ENCODE measurements around the gene CCL15.

The CCL15 gene

DNA sequence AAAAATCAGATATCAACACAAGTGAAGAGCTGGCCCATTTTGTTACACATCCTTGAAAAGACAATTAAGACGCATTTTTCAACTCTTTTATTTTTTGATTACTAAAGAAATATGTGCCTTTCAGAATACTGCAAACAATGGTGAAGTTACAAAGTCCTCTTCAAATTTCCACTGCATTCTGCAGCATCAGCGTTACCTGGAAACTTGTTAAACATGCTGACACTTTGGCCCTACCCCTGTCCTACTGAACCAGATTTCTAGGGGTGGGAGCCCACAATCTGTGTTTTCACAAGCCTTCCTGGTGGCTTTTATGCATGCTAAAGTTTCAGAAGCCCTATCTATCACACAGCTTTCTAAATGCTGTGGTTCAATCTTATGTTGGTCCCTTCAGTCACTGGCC, 10.3 kb downstream of the CCL15 start:
- no peak for DNase-seq (ENCODE audit: low read depth)

- DNase-seq (ENCODE audit: low read depth) = no peak
Observed at GRCh38 chr17:35988164-35988563, 13.2 kb downstream of the CCL15 start.

DNA sequence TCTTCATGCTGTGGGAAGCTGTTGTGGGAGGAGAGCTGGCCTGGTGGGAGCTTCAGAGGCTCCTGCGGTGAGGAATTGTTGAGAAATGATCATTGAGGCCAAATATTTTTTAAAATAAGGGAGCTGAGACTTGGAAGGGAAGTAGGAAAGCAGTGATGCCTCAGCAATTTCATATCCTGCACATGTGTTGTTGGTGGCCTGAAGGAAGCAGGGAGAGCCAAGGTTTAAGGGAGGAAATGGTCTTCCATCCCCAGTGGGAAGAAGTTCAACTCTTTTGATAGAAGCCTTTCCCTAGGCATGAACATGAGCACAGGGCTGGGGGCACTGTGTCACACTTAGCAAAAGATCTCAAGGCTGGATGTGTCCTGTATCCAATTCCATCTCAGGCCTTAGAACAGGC, 14.7 kb downstream of the CCL15 start, which contains the start of gene CCL14:
TSS of gene CCL14 (minus strand) at position 87 of the 400 bp plus-strand sequence. CDS start at position 7, 80 bp downstream.
- no peak for DNase-seq (ENCODE audit: low read depth)

DNA sequence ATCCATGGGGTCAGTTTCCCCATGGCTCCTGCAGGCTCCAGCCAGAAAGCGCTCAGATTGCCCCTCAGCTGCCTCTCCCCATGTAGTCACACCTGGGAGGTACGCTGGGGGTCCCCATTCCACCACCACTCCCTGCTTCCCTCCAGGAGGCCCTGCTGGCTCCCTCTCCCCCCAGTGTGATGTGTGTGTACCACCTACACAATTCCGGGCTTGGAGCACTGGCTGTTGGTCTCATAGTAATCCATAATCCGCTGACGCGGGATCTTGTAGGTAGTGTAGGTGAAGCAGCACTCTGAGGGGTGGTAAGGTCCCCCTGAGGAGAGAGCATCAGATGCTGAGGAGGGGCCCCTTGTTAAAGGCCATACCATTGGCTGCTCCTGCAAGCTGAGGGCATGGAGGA, 17.2 kb downstream of the CCL15 start:
- DNase-seq (ENCODE audit: low read depth) = no peak

- DNase-seq (ENCODE audit: low read depth) = no peak
Observed at GRCh38 chr17:35982409-35983191, 18.8 kb downstream of the CCL15 start.

DNA sequence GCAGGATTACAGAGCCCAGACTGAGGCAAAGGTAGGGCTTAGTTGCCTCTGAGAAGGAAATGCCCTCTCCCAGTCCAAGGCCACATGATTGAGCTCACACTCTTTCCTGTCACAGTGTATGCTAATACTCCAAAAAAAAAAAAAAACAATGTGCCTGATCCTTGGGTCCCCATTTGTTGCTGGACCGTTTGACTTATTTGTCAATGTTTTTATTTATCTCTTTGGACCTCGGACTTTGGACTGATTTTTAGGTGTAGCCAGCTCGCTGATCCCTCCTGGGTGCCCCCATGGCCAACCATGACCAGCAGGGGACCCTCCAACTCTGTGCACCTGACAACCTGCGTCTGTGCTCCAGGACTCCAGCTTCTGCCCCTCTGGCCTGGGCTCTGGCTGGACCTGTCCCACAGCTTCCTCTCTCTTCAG, 19.4 kb downstream of the CCL15 start:
- DNase-seq (ENCODE audit: low read depth) = no peak

DNA sequence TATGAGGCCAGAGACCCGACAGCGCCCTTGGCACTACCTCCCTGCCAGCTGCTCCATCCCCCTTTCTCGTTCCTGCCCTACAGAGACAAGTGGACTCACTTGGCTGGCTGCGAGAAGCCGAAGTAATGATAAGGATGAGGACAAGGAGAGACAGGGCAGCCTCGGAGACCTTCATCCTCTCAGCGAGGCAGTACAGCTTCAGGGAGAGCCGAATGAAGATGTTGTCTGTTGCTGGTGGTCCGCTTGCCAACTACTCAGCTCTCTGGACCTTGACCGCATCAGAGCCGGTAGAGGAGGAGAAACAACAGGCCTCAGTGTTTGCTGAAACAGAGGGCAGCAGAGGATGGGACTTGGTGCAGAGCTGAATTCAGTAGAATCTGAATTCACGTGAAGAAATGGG, 20.1 kb downstream of the CCL15 start, which contains the start of gene CCL16:
TSS of gene CCL16 (minus strand) at position 252 of the 400 bp plus-strand sequence. CDS start at position 175, 77 bp downstream.
- DNase-seq (ENCODE audit: low read depth) = no peak

DNA sequence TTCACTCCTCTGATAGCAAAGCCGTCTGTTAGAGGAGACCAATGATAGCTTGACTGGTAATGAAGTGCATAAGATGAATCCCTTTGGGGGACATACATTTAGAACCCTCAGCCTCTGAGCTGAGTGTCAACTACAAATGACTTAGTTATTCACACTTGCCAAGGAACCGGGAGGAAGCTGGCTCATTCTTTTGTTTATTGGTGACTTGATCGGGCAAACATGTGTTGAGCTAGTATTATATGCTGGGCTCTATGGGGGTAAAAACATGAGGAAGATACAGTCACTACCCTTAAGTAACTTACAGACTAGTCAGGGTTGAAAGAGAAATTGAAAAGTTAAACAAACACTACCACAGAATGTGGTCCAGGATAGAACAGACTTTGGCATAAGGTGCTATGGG, 23.0 kb downstream of the CCL15 start:
- DNase-seq (ENCODE audit: low read depth) = no peak

GRCh38 chr17:35977509-35977908, 23.8 kb downstream of the CCL15 start:
- DNase-seq (ENCODE audit: low read depth) = no peak

DNA sequence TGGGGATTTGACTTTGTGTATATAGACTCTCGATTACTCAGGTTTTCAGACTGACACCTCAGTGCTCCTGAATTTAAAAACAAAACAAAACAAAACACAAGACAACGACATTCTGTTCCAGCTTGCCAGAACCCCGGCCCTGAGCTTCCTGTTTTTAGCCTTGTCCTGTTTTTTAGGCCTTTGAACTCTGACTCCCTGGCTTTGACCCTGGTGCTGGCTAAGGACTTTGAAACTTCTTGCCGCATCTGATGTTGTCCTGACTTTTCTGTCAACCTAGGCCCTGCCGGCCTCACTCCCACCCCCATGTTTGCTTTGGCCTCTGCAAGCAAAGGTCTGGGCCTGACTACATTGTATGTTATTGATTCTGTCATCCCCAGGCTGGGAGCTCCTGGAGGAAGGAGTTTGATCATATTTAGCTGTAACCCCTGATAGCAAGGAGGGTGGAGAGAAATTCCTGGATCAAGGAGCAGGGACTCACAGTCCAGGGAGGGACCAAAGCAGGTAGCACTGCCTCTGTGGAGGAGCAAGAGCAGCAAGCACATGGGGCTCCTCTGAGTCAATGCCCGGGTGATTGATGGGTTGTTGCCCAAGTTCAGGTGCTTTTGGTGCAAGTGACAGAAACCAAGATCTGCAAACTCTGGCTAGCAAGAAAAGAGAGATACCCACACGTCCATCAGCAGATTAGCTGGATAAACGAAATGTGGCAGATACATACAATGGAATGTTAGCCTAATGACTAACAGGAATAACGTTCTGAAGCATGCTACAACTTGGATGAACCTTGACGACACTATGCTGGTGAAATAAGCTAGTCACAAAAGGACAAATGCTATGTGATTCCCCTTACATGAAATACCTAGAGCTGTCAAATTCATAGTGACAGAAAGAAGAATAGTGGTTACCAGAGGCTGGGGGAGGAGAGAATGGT, 27.8 kb downstream of the CCL15 start:
- DNase-seq (ENCODE audit: low read depth) = no peak

DNA sequence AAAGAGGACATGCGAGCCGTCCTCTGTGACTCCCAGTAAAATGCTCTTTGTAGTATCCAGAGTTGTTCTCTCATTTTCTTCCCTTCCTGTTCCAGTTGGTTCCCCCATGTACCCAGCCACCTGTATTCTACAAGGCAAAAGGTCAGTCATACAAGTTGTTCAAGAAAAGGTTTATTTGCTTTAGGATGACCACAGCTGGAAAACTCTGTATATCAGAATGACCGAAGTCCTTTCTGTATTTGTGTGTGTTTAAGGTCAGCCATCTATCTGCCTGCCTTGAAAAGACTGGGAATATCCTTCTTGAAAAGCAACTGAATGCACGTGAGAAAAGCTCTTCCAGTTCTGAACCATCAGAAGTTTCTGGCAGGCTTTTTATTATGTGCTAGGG, 28.4 kb downstream of the CCL15 start:
- DNase-seq (ENCODE audit: low read depth) = no peak

DNA sequence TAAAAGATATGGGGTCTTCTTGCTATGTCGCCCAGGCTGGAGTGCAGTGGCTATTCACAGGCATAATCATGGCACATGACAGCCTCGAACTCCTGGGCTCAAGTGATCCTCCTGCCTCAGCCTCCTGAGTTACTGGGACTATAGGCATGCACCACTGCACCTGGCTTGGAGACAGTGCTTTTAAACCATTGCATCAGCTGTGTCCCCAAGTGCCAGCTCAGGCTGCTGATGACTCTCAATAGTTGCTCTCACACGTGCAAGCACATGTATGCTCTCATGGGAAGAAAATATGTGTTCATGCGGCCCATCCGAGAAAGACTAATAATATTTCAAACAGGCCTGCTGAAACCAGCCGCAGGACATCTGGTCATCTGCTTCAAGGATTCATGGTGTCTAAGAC, 28.8 kb downstream of the CCL15 start:
- no peak for DNase-seq (ENCODE audit: low read depth)

- no peak for DNase-seq (ENCODE audit: low read depth)
Observed at GRCh38 chr17:35972066-35972465, 29.3 kb downstream of the CCL15 start.

DNA sequence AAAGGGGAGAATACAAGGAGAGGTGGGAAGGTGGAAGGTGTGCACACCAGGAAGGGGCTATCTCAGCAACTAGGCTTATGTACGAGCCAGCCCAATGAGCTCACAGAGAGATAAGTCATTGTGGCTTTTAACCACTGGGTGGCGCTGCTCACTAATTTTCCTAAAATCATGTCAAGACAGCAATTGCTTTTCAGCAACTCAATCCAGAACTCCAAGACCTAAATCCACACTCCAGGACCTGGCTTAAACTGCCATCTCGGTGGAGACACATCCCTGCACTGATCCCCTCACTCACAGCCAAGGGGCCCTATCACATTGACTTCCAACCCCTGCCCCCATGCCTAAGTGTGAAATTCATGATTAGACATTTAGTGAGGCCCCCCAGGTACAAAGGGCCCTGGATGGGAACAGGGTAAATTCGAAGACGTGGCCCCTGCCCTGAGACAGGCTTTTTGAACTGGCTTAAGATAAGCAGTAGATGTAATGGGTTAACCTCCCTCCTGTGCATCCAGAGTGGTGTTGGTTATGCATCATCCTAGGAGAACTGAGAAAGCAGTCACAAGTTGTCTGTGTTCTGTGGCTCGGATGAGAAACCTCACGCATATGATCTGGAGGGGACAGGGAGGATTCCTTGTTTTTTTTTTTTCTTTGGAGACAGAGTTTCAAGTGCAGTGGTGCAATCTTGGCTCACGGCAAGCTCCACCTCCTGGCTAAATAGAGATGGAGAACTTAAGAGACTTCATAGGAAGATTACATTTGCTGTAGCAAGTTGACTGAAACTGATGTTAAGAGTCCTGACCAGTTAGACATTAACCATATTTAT, 31.6 kb downstream of the CCL15 start:
- peak; percentile 75 for DNase-seq (ENCODE audit: low read depth)

DNA sequence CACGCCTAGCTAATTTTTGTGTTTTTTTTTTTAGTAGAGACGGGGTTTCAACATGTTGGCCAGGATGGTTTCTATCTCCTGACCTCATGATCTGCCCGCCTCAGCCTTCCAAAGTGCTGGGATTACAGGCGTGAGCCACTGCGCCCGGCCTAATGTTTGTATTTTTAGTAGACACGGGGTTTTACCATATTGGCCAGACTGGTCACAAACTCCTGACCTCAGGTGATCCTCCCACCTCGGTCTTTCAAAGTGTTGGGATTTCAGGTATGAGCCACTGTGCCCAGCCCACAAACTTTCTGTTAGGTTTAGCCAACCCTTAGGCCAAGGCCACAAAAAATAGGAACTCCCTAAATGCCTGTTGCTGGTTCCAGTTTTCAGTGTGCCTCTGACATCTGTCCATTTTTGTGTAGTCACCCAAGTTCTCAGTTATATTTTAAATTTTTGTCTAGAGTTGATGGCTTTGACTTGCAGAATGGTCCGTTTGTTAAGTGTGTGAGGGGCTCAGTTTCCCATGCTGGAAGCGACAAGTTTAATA, 32.8 kb downstream of the CCL15 start:
- no peak for DNase-seq (ENCODE audit: low read depth)

- no peak for DNase-seq (ENCODE audit: low read depth)
Observed at GRCh38 chr17:35965272-35965671, 36.1 kb downstream of the CCL15 start.

GRCh38 chr17:35963663-35964062, 37.7 kb downstream of the CCL15 start:
- no peak for DNase-seq (ENCODE audit: low read depth)

GRCh38 chr17:35953720-35954119, 47.6 kb downstream of the CCL15 start:
- no peak for DNase-seq (ENCODE audit: low read depth)

DNA sequence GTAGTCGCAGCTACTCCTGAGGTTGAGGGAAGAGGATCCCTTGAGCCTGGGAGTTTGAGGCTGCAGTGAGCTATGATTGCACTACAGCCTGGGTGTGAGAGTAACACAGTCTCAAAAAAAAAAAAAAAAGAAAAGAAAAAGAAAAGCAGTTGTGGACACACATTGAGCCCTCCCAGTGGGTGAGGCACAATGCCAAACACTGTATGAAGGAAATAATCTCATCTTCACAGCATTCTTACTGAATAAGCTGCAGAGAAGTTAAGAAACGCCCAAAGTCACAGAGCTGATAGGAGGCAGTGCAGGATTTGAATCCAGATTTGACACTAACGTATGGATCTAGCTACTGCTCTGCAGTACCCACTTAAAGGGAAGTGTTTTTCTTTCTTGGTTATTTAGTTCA, 52.0 kb downstream of the CCL15 start:
- DNase-seq (ENCODE audit: low read depth) = no peak

- DNase-seq (ENCODE audit: low read depth) = no peak
Observed at GRCh38 chr17:35948092-35948491, 53.3 kb downstream of the CCL15 start.

Data from activated gamma-delta T cell treated with anti-CD3 and anti-CD28 coated beads, Interleukin-2, amount 50 U/mL, for 16 hours (primary cell).